WTC11 (cell line): ENCODE data around the gene CSHL1.

Source experiments
- CBFB ChIP-seq: sonication (generic); formaldehyde crosslinking; IDR thresholded peaks from 2 replicates; pipeline ENCODE4 v1.8.1; 2022; ENCODE audit warnings: mild to moderate bottlenecking, low read depth, missing genetic modification reagents
- FOXK1 ChIP-seq: sonication (generic); formaldehyde crosslinking; IDR thresholded peaks from 2 replicates; pipeline ENCODE4 v1.8.0; 2022; ENCODE audit warnings: mild to moderate bottlenecking, moderate library complexity, missing genetic modification reagents
- FOXP1 ChIP-seq: sonication (generic); formaldehyde crosslinking; IDR thresholded peaks from 2 replicates; pipeline ENCODE4 v1.8.0; 2022; ENCODE audit warnings: missing genetic modification reagents, mild to moderate bottlenecking, moderate library complexity, borderline replicate concordance
- TP53 ChIP-seq: sonication (generic); formaldehyde crosslinking; IDR thresholded peaks from 2 replicates; pipeline ENCODE4 v1.8.1; 2023; ENCODE audit warnings: mild to moderate bottlenecking, missing genetic modification reagents
- ZNF138 ChIP-seq: sonication (generic); formaldehyde crosslinking; conservative IDR thresholded peaks from 2 replicates; pipeline ENCODE4 v1.8.1; 2022; ENCODE audit warnings: mild to moderate bottlenecking, moderate library complexity, missing genetic modification reagents
- TF ChIP-seq, protein P1 (sequence below): sonication (generic); formaldehyde crosslinking; conservative IDR thresholded peaks from 2 replicates; pipeline ENCODE4 v1.8.1; 2022; ENCODE audit warnings: mild to moderate bottlenecking, missing genetic modification reagents
- TF ChIP-seq, protein P2 (sequence below): fragments of 200-600 bp; IDR thresholded peaks from 2 replicates; pipeline ENCODE4 v1.8.0; 2022; ENCODE audit warnings: antibody characterized with exemption
- TF ChIP-seq, protein P3 (sequence below): sonication (generic); formaldehyde crosslinking; IDR thresholded peaks from 2 replicates; pipeline ENCODE4 v1.8.1; 2022; ENCODE audit warnings: low read depth, mild to moderate bottlenecking, moderate library complexity, missing genetic modification reagents, borderline replicate concordance
- TF ChIP-seq, protein P4 (sequence below): sonication (generic); formaldehyde crosslinking; IDR thresholded peaks from 2 replicates; pipeline ENCODE4 v1.8.0; 2022; ENCODE audit warnings: mild to moderate bottlenecking, missing genetic modification reagents
- TF ChIP-seq, protein P5 (sequence below): sonication (generic); formaldehyde crosslinking; IDR thresholded peaks from 2 replicates; pipeline ENCODE4 v1.8.0; 2023; ENCODE audit warnings: missing genetic modification reagents, mild to moderate bottlenecking, borderline replicate concordance
- TF ChIP-seq, protein P6 (sequence below): sonication (generic); formaldehyde crosslinking; IDR thresholded peaks from 2 replicates; pipeline ENCODE4 v1.8.1; 2022; ENCODE audit warnings: missing genetic modification reagents, borderline replicate concordance
- TF ChIP-seq, protein P7 (sequence below): sonication (generic); formaldehyde crosslinking; IDR thresholded peaks from 2 replicates; pipeline ENCODE4 v1.8.0; 2022; ENCODE audit warnings: mild to moderate bottlenecking, missing genetic modification reagents
- TF ChIP-seq, protein P8 (sequence below): sonication (generic); formaldehyde crosslinking; IDR thresholded peaks from 2 replicates; pipeline ENCODE4 v1.8.0; 2022; ENCODE audit warnings: mild to moderate bottlenecking, missing genetic modification reagents
- TF ChIP-seq, protein P9 (sequence below): fragments of 250-450 bp; sonication (Bioruptor Pico); conservative IDR thresholded peaks from 2 replicates; pipeline ENCODE4 v1.9.0; 2021; ENCODE audit warnings: mild to moderate bottlenecking

DNA sequence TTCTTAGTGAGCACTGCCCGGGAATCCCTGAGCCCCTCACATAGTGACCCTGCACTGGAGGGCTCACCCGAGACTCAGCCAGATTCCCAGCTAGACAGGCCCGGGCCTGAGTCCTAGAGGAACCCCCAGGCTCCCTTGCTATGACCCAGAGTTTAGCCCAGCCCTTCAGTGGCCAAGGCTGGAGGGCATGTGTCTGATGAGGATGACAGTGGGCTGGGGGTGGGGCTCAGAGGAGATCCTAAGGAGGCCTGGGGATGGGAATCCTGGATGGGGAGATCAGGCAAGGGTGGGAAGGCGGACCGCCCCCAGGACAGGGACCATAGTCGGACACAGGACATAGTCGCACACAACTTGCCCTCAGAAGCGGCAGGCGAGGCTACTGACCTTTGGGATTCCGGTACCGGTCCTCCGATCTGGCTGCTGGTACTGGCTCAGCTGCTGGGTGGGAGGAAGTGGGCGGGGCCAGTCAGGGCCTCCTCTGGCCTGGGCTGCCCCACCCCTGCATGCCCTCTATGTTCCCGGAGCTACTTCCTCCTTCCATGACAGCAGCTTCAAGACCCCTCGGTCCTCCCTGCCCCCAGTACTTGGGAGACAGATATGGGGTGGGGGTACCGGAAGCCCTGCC lies 20.0 kb upstream of the CSHL1 start:
- TF ChIP-seq, protein P1, sequence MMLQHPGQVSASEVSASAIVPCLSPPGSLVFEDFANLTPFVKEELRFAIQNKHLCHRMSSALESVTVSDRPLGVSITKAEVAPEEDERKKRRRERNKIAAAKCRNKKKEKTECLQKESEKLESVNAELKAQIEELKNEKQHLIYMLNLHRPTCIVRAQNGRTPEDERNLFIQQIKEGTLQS (CRISPR knock-in tag), result no peak
- TF ChIP-seq, protein P2, sequence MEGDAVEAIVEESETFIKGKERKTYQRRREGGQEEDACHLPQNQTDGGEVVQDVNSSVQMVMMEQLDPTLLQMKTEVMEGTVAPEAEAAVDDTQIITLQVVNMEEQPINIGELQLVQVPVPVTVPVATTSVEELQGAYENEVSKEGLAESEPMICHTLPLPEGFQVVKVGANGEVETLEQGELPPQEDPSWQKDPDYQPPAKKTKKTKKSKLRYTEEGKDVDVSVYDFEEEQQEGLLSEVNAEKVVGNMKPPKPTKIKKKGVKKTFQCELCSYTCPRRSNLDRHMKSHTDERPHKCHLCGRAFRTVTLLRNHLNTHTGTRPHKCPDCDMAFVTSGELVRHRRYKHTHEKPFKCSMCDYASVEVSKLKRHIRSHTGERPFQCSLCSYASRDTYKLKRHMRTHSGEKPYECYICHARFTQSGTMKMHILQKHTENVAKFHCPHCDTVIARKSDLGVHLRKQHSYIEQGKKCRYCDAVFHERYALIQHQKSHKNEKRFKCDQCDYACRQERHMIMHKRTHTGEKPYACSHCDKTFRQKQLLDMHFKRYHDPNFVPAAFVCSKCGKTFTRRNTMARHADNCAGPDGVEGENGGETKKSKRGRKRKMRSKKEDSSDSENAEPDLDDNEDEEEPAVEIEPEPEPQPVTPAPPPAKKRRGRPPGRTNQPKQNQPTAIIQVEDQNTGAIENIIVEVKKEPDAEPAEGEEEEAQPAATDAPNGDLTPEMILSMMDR, result no peak
- no peak for TF ChIP-seq TP53
- TF ChIP-seq, protein P3, sequence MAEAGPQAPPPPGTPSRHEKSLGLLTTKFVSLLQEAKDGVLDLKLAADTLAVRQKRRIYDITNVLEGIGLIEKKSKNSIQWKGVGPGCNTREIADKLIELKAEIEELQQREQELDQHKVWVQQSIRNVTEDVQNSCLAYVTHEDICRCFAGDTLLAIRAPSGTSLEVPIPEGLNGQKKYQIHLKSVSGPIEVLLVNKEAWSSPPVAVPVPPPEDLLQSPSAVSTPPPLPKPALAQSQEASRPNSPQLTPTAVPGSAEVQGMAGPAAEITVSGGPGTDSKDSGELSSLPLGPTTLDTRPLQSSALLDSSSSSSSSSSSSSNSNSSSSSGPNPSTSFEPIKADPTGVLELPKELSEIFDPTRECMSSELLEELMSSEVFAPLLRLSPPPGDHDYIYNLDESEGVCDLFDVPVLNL (CRISPR knock-in tag), result no peak
- TF ChIP-seq, protein P4, sequence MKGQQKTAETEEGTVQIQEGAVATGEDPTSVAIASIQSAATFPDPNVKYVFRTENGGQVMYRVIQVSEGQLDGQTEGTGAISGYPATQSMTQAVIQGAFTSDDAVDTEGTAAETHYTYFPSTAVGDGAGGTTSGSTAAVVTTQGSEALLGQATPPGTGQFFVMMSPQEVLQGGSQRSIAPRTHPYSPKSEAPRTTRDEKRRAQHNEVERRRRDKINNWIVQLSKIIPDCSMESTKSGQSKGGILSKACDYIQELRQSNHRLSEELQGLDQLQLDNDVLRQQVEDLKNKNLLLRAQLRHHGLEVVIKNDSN (CRISPR knock-in tag), result no peak
- no peak for TF ChIP-seq ZNF138 (CRISPR knock-in tag)
- TF ChIP-seq FOXK1 (CRISPR knock-in tag), result no peak
- TF ChIP-seq, protein P5, sequence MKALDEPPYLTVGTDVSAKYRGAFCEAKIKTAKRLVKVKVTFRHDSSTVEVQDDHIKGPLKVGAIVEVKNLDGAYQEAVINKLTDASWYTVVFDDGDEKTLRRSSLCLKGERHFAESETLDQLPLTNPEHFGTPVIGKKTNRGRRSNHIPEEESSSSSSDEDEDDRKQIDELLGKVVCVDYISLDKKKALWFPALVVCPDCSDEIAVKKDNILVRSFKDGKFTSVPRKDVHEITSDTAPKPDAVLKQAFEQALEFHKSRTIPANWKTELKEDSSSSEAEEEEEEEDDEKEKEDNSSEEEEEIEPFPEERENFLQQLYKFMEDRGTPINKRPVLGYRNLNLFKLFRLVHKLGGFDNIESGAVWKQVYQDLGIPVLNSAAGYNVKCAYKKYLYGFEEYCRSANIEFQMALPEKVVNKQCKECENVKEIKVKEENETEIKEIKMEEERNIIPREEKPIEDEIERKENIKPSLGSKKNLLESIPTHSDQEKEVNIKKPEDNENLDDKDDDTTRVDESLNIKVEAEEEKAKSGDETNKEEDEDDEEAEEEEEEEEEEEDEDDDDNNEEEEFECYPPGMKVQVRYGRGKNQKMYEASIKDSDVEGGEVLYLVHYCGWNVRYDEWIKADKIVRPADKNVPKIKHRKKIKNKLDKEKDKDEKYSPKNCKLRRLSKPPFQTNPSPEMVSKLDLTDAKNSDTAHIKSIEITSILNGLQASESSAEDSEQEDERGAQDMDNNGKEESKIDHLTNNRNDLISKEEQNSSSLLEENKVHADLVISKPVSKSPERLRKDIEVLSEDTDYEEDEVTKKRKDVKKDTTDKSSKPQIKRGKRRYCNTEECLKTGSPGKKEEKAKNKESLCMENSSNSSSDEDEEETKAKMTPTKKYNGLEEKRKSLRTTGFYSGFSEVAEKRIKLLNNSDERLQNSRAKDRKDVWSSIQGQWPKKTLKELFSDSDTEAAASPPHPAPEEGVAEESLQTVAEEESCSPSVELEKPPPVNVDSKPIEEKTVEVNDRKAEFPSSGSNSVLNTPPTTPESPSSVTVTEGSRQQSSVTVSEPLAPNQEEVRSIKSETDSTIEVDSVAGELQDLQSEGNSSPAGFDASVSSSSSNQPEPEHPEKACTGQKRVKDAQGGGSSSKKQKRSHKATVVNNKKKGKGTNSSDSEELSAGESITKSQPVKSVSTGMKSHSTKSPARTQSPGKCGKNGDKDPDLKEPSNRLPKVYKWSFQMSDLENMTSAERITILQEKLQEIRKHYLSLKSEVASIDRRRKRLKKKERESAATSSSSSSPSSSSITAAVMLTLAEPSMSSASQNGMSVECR, result no peak
- TF ChIP-seq, protein P6, sequence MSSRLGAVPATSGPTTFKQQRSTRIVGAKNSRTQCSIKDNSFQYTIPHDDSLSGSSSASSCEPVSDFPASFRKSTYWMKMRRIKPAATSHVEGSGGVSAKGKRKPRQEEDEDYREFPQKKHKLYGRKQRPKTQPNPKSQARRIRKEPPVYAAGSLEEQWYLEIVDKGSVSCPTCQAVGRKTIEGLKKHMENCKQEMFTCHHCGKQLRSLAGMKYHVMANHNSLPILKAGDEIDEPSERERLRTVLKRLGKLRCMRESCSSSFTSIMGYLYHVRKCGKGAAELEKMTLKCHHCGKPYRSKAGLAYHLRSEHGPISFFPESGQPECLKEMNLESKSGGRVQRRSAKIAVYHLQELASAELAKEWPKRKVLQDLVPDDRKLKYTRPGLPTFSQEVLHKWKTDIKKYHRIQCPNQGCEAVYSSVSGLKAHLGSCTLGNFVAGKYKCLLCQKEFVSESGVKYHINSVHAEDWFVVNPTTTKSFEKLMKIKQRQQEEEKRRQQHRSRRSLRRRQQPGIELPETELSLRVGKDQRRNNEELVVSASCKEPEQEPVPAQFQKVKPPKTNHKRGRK, result no peak
- no peak for TF ChIP-seq FOXP1
- TF ChIP-seq, protein P7, sequence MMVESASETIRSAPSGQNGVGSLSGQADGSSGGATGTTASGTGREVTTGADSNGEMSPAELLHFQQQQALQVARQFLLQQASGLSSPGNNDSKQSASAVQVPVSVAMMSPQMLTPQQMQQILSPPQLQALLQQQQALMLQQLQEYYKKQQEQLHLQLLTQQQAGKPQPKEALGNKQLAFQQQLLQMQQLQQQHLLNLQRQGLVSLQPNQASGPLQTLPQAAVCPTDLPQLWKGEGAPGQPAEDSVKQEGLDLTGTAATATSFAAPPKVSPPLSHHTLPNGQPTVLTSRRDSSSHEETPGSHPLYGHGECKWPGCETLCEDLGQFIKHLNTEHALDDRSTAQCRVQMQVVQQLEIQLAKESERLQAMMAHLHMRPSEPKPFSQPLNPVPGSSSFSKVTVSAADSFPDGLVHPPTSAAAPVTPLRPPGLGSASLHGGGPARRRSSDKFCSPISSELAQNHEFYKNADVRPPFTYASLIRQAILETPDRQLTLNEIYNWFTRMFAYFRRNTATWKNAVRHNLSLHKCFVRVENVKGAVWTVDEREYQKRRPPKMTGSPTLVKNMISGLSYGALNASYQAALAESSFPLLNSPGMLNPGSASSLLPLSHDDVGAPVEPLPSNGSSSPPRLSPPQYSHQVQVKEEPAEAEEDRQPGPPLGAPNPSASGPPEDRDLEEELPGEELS (CRISPR knock-in tag), result no peak
- TF ChIP-seq, protein P8, sequence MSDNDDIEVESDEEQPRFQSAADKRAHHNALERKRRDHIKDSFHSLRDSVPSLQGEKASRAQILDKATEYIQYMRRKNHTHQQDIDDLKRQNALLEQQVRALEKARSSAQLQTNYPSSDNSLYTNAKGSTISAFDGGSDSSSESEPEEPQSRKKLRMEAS (CRISPR knock-in tag), result no peak
- TF ChIP-seq, protein P9, sequence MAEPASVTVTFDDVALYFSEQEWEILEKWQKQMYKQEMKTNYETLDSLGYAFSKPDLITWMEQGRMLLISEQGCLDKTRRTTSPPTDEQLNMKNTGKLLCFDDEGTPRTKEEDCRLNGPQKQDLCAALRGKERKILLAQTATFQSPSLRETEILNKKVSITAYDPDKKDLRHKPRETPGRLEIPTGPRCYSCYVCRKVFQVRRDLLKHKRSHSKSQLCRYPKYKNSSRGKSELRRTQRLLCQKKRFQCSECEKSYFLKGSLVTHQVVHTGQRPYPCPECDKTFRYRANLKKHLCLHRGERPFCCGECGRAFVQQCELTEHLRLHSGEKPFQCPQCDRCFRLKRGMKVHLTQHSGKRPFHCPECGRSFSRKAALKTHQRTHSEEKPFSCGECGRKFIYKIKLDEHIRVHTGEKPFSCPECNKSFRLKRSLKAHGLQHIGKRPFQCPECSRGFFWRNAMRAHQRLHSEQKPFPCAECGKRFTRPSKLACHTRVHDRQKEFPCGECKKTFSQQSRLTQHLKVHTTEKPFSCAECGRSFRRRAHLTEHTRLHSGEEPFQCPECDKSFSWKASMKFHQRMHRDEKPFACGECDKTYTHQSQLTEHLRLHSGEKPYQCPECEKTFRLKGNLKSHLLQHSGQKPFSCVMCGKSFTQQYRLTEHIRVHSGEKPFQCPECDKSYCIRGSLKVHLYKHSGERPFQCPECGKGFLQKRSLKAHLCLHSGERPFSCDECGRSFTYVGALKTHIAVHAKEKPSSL (CRISPR knock-in tag), result no peak
- TF ChIP-seq CBFB (CRISPR knock-in tag), result no peak
